Neural crest cell (in vitro differentiated cells): ENCODE results near the gene ASAP3. TPM values are rescaled to one million over a fixed set of nuclear protein-coding genes. Genes with fewer than 3 reads are reported as not detected.

ENCODE experiments used
- DNase-seq: peaks from one replicate; pipeline ENCODE4 v3.0.0; 2021; ENCODE audit warnings: low read depth, mixed read lengths, low spot score
- H3K27ac Mint-ChIP-seq: one replicate; pipeline ENCODE4 v1.8.0; 2021; ENCODE audit warnings: mild to moderate bottlenecking, mixed read lengths; ENCODE audit not compliant: unreplicated experiment
- H3K27me3 Mint-ChIP-seq: 2 replicates; pipeline ENCODE4 v1.8.0; 2021; ENCODE audit warnings: low read depth, mild to moderate bottlenecking, mixed read lengths
- H3K36me3 Mint-ChIP-seq: 2 replicates; pipeline ENCODE4 v1.8.0; 2021; ENCODE audit warnings: low read depth, mild to moderate bottlenecking, mixed read lengths
- H3K4me1 Mint-ChIP-seq: 2 replicates; pipeline ENCODE4 v1.8.0; 2021; ENCODE audit warnings: mixed read lengths
- H3K4me3 Mint-ChIP-seq: one replicate; pipeline ENCODE4 v1.8.0; 2021; ENCODE audit warnings: mild to moderate bottlenecking, mixed read lengths
- H3K9me3 Mint-ChIP-seq: 2 replicates; pipeline ENCODE4 v1.8.0; 2021; ENCODE audit warnings: mixed read lengths
- total RNA-seq: library from RNA; stranded (reverse); gene quantifications from 2 replicates; pipeline ENCODE4 v1.2.1, GENCODE V29; 2021
- TF ChIP-seq, protein P1 (sequence below): fragments of 200-600 bp; sonication (generic); conservative IDR thresholded peaks from 2 replicates; pipeline ENCODE4 v1.5.0; 2021; ENCODE audit warnings: antibody characterized with exemption, mild to moderate bottlenecking

ASAP3 gene
- total RNA-seq, 1 donor from 2014 or later, result 45.8 TPM

DNA sequence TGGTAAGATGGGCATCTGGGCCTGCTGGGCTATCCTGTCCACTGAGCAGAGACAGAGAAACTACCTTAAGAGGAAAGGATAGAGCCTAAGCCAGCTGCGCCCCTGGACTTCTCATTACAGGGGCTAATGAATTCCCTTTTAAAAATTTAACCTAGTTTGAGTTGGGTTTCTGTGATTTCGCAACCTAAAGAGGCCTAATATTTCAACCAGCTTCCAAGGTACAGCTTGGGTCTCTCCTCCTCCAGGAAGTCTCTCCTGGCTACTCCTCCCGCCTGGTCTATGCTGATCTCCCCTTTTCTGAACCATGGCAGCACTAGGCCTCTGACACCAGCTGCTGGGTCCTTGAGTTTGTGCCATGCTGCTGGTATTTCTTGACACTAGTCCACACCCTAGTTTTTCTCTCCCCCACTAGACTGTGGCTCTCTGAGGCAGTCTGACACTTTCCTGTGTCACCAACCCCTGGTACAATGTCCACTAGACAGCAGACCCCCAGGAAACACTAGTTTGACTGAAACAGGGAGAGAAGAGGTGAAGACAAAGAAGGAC lies 30.5 kb downstream of the ASAP3 start:
- H3K27me3 Mint-ChIP-seq, result no peaks in the 10 kb centered on the region
- H3K36me3 Mint-ChIP-seq, result no peaks in the 10 kb centered on the region
- no peaks in the 10 kb centered on the region for H3K9me3 Mint-ChIP-seq
- H3K27ac Mint-ChIP-seq, result no peak overlapping the region
- H3K4me1 Mint-ChIP-seq, result no peaks in the 10 kb centered on the region
- H3K4me3 Mint-ChIP-seq, result no peak overlapping the region
- TF ChIP-seq, protein P1, sequence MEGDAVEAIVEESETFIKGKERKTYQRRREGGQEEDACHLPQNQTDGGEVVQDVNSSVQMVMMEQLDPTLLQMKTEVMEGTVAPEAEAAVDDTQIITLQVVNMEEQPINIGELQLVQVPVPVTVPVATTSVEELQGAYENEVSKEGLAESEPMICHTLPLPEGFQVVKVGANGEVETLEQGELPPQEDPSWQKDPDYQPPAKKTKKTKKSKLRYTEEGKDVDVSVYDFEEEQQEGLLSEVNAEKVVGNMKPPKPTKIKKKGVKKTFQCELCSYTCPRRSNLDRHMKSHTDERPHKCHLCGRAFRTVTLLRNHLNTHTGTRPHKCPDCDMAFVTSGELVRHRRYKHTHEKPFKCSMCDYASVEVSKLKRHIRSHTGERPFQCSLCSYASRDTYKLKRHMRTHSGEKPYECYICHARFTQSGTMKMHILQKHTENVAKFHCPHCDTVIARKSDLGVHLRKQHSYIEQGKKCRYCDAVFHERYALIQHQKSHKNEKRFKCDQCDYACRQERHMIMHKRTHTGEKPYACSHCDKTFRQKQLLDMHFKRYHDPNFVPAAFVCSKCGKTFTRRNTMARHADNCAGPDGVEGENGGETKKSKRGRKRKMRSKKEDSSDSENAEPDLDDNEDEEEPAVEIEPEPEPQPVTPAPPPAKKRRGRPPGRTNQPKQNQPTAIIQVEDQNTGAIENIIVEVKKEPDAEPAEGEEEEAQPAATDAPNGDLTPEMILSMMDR, result no peak
- DNase-seq, result no peak

DNA sequence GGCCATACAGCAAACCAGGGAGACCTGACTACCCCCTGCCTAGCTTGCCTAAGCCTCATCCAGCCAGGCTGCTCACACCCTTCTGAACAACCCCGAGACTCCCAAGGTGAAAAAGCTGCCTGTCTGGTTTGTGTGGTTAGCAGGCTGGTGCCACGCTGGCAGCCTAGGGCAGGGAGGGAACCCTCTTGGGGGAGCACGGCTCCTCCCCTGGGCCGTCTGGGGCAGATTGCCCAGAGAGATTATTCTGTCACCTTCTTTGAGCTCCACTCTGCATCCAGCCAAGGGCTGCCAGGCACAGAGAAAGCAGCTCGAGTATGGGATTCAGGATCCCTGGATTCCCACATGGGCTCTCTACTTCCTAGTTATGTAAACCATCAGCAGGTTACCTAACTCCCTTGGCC lies 32.0 kb downstream of the ASAP3 start:
- no peak for DNase-seq
- no peaks in the 10 kb centered on the region for H3K27me3 Mint-ChIP-seq
- H3K27ac Mint-ChIP-seq, result no peak overlapping the region
- no peaks in the 10 kb centered on the region for H3K9me3 Mint-ChIP-seq
- no peaks in the 10 kb centered on the region for H3K36me3 Mint-ChIP-seq
- no peak overlapping the region for H3K4me3 Mint-ChIP-seq
- TF ChIP-seq, protein P1, result no peak
- no peaks in the 10 kb centered on the region for H3K4me1 Mint-ChIP-seq

- DNase-seq, result no peak
- TF ChIP-seq, protein P1, result no peak
- H3K27me3 Mint-ChIP-seq, result no peaks in the 10 kb centered on the region
- no peaks in the 10 kb centered on the region for H3K36me3 Mint-ChIP-seq
- H3K9me3 Mint-ChIP-seq, result no peaks in the 10 kb centered on the region
- no peak overlapping the region for H3K4me3 Mint-ChIP-seq
- H3K27ac Mint-ChIP-seq, result no peak overlapping the region
- no peaks in the 10 kb centered on the region for H3K4me1 Mint-ChIP-seq
Measured at GRCh38 chr1:23451441-23451840, 32.5 kb downstream of the ASAP3 start.

GRCh38 chr1:23450894-23451293 lies 33.1 kb downstream of the ASAP3 start:
- TF ChIP-seq, protein P1, result no peak
- no peak for DNase-seq
- no peaks in the 10 kb centered on the region for H3K9me3 Mint-ChIP-seq
- no peaks in the 10 kb centered on the region for H3K27me3 Mint-ChIP-seq
- no peak overlapping the region for H3K4me3 Mint-ChIP-seq
- H3K4me1 Mint-ChIP-seq, result no peaks in the 10 kb centered on the region
- H3K36me3 Mint-ChIP-seq, result no peaks in the 10 kb centered on the region
- H3K27ac Mint-ChIP-seq, result no peak overlapping the region

- Mint-ChIP-seq H3K27ac (no peak overlapping the region), H3K36me3 (no peaks in the 10 kb centered on the region), H3K27me3 (no peaks in the 10 kb centered on the region), H3K4me3 (no peak overlapping the region), H3K4me1 (no peaks in the 10 kb centered on the region), H3K9me3 (no peaks in the 10 kb centered on the region)
- no peak for DNase-seq
- TF ChIP-seq, protein P1, result no peak
Measured at GRCh38 chr1:23449958-23450357, 34.0 kb downstream of the ASAP3 start.
